Endothelial cell of umbilical vein (primary cell): Measurements from ENCODE around the gene NT5DC1. TPM values are rescaled to one million over a fixed set of nuclear protein-coding genes. Genes with fewer than 3 reads are reported as not detected.
A peak's percentile ranks its signal among the peaks of the same experiment; 100 is the strongest.

Source experiments
- BruUV-seq: library from RNA; stranded (reverse); fragments of 400-500 nt; replicated peaks from 2 replicates; lab custom pipeline; 2021; lab: Mats Ljungman, UMichigan
- CTCF ChIA-PET: fragments of 300-600, 350-600 bp; sonication (Branson Sonifier 250); formaldehyde crosslinking; loops from one replicate; lab custom pipeline; 2021; ENCODE audit warnings: antibody characterized with exemption, inconsistent platforms; lab: Charles Lee
- POLR2A ChIA-PET: fragments of 300-600, 350-600 bp; sonication (Branson Sonifier 250); formaldehyde crosslinking; loops from one replicate; lab custom pipeline; 2021; ENCODE audit warnings: antibody characterized with exemption, inconsistent platforms; lab: Charles Lee
- DNase-seq: peaks from one replicate; pipeline ENCODE4 v3.0.0-alpha.2; 2011; ENCODE audit warnings: low read depth, low spot score
- FAIRE-seq: peaks from 2 replicates; lab custom pipeline; 2011; peaks lifted over from hg19 to GRCh38; lab: Jason Lieb, UNC
- H2AFZ ChIP-seq: 2 replicates; pipeline ENCODE4 v1.6.0; 2012; ENCODE audit warnings: low read depth, low read length, control low read depth, inconsistent platforms
- H3K27ac ChIP-seq: 2 replicates; pipeline ENCODE4 v1.5.1; 2011; ENCODE audit warnings: low read depth, mild to moderate bottlenecking, control low read depth, low read length, moderate library complexity; ENCODE audit not compliant: insufficient read depth
- H3K27me3 ChIP-seq, 2 experiments: 2 replicates each; pipeline versions ENCODE4 v1.6.0 to v1.6.1; 2011; ENCODE audit warnings: low read length in 2 of 2, mixed read lengths in 1 of 2; ENCODE audit not compliant: control insufficient read depth in 2 of 2, insufficient read depth in 2 of 2
- H3K36me3 ChIP-seq, 2 experiments: 2 replicates in 1 of 2; 3 replicates in 1 of 2; pipeline ENCODE4 v1.5.1; 2011; ENCODE audit warnings: low read length in 2 of 2, mild to moderate bottlenecking in 1 of 2, moderate library complexity in 1 of 2; ENCODE audit not compliant: control insufficient read depth in 2 of 2, insufficient read depth in 2 of 2; ENCODE audit errors: extremely low read depth in 1 of 2
- H3K4me1 ChIP-seq: 3 replicates; pipeline ENCODE4 v1.5.1; 2011; ENCODE audit warnings: mild to moderate bottlenecking, low read length; ENCODE audit not compliant: control insufficient read depth, insufficient read depth; ENCODE audit errors: extremely low read depth
- H3K4me2 ChIP-seq: 2 replicates; pipeline ENCODE4 v1.6.1; 2011; ENCODE audit warnings: low read length, control low read depth, mixed read lengths; ENCODE audit not compliant: insufficient read depth
- H3K4me3 ChIP-seq, 3 experiments: fragments of 200-600 bp in 1 of 3; sonication (generic), shearing (Covaris generic) in 1 of 3; replicated peaks in 1 of 3; 2 replicates each; pipeline ENCODE4 v1.5.1; 2011 to 2016; ENCODE audit warnings: control low read depth in 3 of 3, low read length in 3 of 3, mild to moderate bottlenecking in 2 of 3, inconsistent platforms in 1 of 3, low read depth in 1 of 3, moderate library complexity in 1 of 3; ENCODE audit not compliant: insufficient read depth in 1 of 3
- H3K79me2 ChIP-seq: 2 replicates; pipeline ENCODE4 v1.6.0; 2012; ENCODE audit warnings: low read length, inconsistent platforms; ENCODE audit not compliant: control insufficient read depth, insufficient read depth
- H3K9ac ChIP-seq: replicated peaks from 2 replicates; pipeline ENCODE3; 2011; ENCODE audit warnings: low read length, control low read depth; ENCODE audit not compliant: insufficient read depth; ENCODE audit errors: extremely low read depth
- H3K9me1 ChIP-seq: replicated peaks from 3 replicates; pipeline ENCODE4 v1.6.0; 2011; ENCODE audit warnings: mild to moderate bottlenecking, low read length; ENCODE audit not compliant: control insufficient read depth, insufficient read depth; ENCODE audit errors: extremely low read depth
- H3K9me3 ChIP-seq: replicated peaks from 2 replicates; pipeline ENCODE4 v1.5.1; 2012; ENCODE audit warnings: low read length, inconsistent platforms; ENCODE audit not compliant: control insufficient read depth, insufficient read depth
- H4K20me1 ChIP-seq: replicated peaks from 2 replicates; pipeline ENCODE3; 2011; ENCODE audit warnings: mild to moderate bottlenecking, low read length; ENCODE audit not compliant: control insufficient read depth, insufficient read depth; ENCODE audit errors: extremely low read depth
- EZH2 ChIP-seq: IDR thresholded peaks from 2 replicates; pipeline ENCODE4 v1.6.1; 2012; ENCODE audit warnings: borderline replicate concordance, low read depth, mild to moderate bottlenecking, moderate library complexity, low read length, inconsistent platforms; ENCODE audit not compliant: severe bottlenecking
- FOS ChIP-seq: IDR thresholded peaks from 2 replicates; pipeline ENCODE4 v1.6.1; 2011; ENCODE audit warnings: mild to moderate bottlenecking, low read length, moderate library complexity, borderline replicate concordance; ENCODE audit not compliant: insufficient read depth
- GATA2 ChIP-seq: IDR thresholded peaks from 2 replicates; pipeline ENCODE4 v1.7.0; 2011; ENCODE audit warnings: low read depth, mild to moderate bottlenecking, moderate library complexity, mixed read lengths, low read length; ENCODE audit not compliant: insufficient read length, insufficient read depth
- JUN ChIP-seq: IDR thresholded peaks from 2 replicates; pipeline ENCODE4 v1.6.1; 2011; ENCODE audit warnings: borderline replicate concordance, low read depth; ENCODE audit not compliant: insufficient read length, insufficient read depth
- MYC ChIP-seq: IDR thresholded peaks from one replicate; pipeline ENCODE4 v1.6.1; 2011; ENCODE audit warnings: mild to moderate bottlenecking, low read depth, low read length
- POLR2A ChIP-seq: IDR thresholded peaks from 2 replicates; pipeline ENCODE4 v1.6.1; 2012; ENCODE audit warnings: low read depth, mild to moderate bottlenecking, control low read depth, low read length
- POLR2AphosphoS5 ChIP-seq: IDR thresholded peaks from 2 replicates; pipeline ENCODE4 v1.6.1; 2012; ENCODE audit warnings: low read depth, mild to moderate bottlenecking, control low read depth, low read length, moderate library complexity; ENCODE audit not compliant: insufficient read depth
- dilution Hi-C: fragments of 300-500 bp; cut with MboI; formaldehyde crosslinking; loops from one replicate; pipeline ENCODE4 v1.15.0; 2019; ENCODE audit warnings: low sequenced_read_pairs; ENCODE audit not compliant: extremely low pct_ligation_motif_present
- intact Hi-C: fragments of 100-400 bp; cut with micrococcal nuclease; formaldehyde crosslinking; loops from one replicate; pipeline ENCODE4 v1.10.0; 2022
- polyA plus RNA-seq, 4 experiments: library from polyadenylated mRNA; depleted of rRNA in 3 of 4; stranded (reverse) in 3 of 4; unstranded in 1 of 4; fragments of >200 nt; gene quantifications; 2 replicates each; pipeline versions ENCODE4 v1.2.1 to v1.2.3, GENCODE V29; 2011 to 2012; ENCODE audit warnings: missing spikeins in 1 of 4
- total RNA-seq: library from RNA; stranded (reverse); gene quantifications from 2 replicates; pipeline ENCODE4 v1.2.3, GENCODE V29; 2021
- TF ChIP-seq, protein P1 (sequence below), 2 donors: IDR thresholded peaks; 1 replicate in 1 of 2; 2 replicates in 1 of 2; pipeline ENCODE4 v1.5.1; 2011; ENCODE audit warnings: low read length in 2 of 2, mild to moderate bottlenecking in 2 of 2, moderate library complexity in 2 of 2, control low read depth in 1 of 2, inconsistent platforms in 1 of 2, low read depth in 1 of 2; ENCODE audit not compliant: insufficient read depth in 1 of 2; ENCODE audit errors: extremely low read depth in 1 of 2
- TF ChIP-seq, protein P2 (sequence below): IDR thresholded peaks from 2 replicates; pipeline ENCODE4 v1.6.1; 2011; ENCODE audit not compliant: insufficient read depth, insufficient read length

Gene NT5DC1
- total and polyA plus RNA-seq, 2 donors (not counting 3 experiments of a cell fraction or from before 2014, with no cell fraction given) = 11.3 to 24.3 TPM

DNA sequence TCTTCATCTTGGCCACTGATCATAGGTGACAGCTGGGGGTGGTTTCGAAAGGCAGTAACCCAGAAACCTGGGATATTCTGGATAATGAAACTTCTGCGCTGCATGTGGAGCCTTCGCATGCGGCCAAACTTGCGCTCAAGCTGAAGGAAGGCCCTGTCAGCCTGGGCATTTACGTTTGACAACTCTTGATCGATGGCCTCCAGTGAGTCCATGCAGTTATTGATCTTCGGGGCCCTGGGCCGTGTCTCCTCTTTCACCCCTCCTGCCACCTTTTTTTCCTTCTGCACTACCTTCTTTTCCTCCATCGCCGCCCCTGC is 152.5 kb downstream of the NT5DC1 start:
- dilution Hi-C loops (no loop called here), intact Hi-C loops (no loop called here)
- Histone ChIP-seq H3K27ac (peak overlapping the region; percentile 98), H3K36me3 (no peaks in the 10 kb centered on the region), H3K4me2 (peak overlapping the region; percentile 84), H3K9me3 (no peaks in the 10 kb centered on the region), H4K20me1 (no peaks in the 10 kb centered on the region), H3K9me1 (no peaks in the 10 kb centered on the region), H2AFZ (peak overlapping the region; percentile 19), H3K4me3 (peak overlapping the region; percentile 40 to 95 (median 77)), H3K9ac (peak overlapping the region; percentile 100), H3K4me1 (peaks cover 53% of the 10 kb centered on the region), H3K27me3 (no peaks in the 10 kb centered on the region), H3K79me2 (peaks cover 27% of the 10 kb centered on the region)
- ChIA-PET CTCF (interaction anchor here (1.0 to 10.1 kb wide), 4 partner anchors 16 to 308 kb away, joined by 3 to 90 read pairs (median 14); no protein-coding TSS in a partner anchor), POLR2A (interaction anchor here (1.1 to 2.2 kb wide), 2 partner anchors 24 kb away, joined by 3 to 7 read pairs; no protein-coding TSS in a partner anchor)
- DNase-seq (no peak), FAIRE-seq (no peak)
- TF ChIP-seq GATA2 = no peak
- TF ChIP-seq JUN = no peak
- TF ChIP-seq FOS = no peak
- TF ChIP-seq, protein P1, sequence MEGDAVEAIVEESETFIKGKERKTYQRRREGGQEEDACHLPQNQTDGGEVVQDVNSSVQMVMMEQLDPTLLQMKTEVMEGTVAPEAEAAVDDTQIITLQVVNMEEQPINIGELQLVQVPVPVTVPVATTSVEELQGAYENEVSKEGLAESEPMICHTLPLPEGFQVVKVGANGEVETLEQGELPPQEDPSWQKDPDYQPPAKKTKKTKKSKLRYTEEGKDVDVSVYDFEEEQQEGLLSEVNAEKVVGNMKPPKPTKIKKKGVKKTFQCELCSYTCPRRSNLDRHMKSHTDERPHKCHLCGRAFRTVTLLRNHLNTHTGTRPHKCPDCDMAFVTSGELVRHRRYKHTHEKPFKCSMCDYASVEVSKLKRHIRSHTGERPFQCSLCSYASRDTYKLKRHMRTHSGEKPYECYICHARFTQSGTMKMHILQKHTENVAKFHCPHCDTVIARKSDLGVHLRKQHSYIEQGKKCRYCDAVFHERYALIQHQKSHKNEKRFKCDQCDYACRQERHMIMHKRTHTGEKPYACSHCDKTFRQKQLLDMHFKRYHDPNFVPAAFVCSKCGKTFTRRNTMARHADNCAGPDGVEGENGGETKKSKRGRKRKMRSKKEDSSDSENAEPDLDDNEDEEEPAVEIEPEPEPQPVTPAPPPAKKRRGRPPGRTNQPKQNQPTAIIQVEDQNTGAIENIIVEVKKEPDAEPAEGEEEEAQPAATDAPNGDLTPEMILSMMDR (IDR thresholded peaks at IDR 0.05; ENCODE audit: extremely low read depth in 1 of 2, insufficient read depth in 1 of 2, low read depth in 1 of 2, low read length in 2 of 2) = no peak
- no peak for TF ChIP-seq POLR2A
- TF ChIP-seq POLR2AphosphoS5 = no peak
- TF ChIP-seq MYC = no peak
- TF ChIP-seq, protein P2, sequence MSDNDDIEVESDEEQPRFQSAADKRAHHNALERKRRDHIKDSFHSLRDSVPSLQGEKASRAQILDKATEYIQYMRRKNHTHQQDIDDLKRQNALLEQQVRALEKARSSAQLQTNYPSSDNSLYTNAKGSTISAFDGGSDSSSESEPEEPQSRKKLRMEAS = no peak
- TF ChIP-seq EZH2 = no peak
- no TSS peak for BruUV-seq
